HG02610 (cell line): ENCODE results near the gene SLC22A4.

Experiments used
- ATAC-seq: cut with Tn5 transposase; IDR thresholded peaks from one replicate; pipeline ENCODE4 v1.9.1; 2021; ENCODE audit warnings: mild to moderate bottlenecking, moderate library complexity; ENCODE audit not compliant: unreplicated experiment

The SLC22A4 gene

DNA sequence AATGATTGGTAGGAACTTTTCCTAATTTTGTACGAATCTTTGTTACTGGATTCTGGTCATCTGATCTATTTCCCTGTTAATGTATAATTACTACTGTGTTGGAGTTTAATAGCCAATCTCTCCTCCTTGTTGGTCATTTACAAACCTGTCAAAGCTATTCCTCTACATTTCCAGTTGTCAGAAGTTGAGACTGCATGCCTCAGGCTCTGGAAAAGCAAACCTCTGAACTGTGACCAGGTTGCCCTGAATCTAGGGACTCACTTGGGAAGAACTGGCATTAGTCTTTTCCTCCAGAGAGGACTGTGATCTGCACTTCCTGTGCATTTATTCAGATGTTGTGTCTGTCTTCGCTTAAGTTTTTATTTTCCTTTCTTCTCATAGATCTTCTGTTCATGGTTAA, 20.6 kb upstream of the SLC22A4 start:
- ATAC-seq: no peak

GRCh38 chr5:132274050-132274792, 20.0 kb upstream of the SLC22A4 start:
- no peak for ATAC-seq

DNA sequence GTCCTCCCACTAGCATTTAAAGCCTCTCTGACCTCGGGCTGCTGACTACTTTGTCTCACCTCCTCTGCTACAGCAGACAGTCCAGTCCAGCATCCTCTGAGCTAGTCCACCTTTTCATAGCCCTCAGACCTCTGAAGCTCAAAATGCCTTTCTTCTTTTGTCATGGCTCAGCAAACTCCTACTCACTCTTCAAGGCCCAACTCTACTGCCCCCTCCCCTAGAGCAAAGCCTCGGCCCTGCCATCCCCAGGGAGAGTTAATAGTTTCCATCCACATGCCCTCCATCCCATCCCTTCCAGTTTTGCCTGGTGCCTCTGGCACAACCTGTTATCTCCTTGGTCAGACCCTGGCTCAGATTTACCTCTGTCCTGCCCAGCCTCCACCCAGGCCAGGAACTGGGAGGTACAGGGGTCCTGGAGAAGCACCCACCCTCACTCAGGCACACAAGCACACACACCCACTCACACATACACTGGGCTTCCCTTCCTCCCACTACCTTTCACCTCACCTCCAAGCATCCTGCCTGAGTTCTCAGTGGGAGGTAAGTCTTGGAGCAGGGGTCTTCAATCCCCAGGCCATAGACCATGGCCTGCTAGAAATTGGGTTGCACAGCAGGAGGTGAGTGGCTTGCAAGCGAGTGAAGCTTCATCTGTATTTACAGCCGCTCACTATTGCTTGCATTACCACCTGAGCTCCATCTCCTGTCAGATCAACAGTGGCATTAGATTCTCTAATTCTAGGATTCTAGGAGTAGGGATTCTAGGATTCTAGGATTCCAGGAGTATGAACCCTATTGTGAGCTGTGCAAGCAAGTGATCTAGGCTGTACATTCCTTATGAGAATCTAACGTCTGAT, 18.6 kb upstream of the SLC22A4 start:
- ATAC-seq: no peak

- no peak for ATAC-seq
Measured at GRCh38 chr5:132277256-132277655, 16.9 kb upstream of the SLC22A4 start.

DNA sequence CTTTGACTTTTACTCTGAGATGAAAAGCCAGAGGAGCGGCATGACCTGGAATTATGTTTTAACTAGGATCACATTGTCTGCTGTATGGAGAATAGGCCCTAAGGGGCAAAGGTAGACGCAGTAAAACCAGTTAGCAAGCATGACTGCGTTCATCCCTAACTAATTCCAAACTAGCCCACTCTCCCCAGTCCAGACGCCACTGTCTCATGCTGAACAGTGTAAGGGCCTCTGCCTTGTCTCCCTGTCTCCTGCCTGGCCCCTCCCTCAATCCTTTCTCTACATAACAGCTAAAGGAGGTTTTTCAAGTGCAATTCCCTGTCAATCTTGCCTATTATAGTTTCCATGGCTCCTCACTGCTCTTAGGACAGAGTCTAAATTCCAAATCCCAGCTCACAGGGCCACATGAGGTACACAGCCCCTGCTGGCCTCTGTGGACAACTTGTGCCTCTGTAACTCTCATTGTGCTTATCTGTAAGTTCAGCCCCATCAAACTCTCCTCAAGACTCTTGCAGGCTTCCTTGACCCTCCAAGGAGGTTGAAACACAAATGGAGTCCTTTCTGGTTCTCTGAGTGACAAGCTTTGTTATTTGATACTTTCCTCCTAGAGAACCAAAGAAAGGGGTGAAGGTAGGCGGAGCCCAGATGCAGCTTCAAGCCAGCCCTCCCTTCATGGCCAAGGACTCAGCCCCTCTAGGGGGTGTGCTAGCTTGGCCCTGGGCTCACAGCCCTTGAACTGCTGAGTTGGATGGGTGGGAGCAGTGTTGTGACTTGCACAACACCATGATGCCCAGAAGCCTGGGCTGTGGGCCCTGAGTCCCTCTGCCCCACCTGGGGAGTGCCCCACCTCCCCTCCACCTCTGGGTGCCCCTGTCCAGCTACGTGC, 16.0 kb upstream of the SLC22A4 start:
- ATAC-seq: no peak

DNA sequence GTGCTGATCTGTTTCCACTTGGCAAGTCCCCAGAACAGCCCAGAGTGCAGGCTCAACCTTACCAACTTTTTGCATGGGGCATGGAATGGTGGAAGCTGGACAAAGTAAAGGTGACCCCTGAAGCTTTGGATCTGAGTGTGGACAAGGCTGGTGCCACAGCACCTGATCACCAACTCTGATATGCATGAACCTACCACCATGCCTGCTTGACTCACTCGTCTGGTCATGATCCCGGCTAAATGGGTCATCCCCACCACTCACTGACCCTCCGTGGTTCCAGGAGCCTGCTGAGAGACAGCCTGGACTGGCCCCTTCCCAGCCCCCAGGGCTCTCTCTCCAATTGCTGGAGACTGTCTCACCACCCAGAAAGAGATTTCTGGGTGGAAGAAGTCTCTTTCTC, 14.4 kb upstream of the SLC22A4 start:
- no peak for ATAC-seq

DNA sequence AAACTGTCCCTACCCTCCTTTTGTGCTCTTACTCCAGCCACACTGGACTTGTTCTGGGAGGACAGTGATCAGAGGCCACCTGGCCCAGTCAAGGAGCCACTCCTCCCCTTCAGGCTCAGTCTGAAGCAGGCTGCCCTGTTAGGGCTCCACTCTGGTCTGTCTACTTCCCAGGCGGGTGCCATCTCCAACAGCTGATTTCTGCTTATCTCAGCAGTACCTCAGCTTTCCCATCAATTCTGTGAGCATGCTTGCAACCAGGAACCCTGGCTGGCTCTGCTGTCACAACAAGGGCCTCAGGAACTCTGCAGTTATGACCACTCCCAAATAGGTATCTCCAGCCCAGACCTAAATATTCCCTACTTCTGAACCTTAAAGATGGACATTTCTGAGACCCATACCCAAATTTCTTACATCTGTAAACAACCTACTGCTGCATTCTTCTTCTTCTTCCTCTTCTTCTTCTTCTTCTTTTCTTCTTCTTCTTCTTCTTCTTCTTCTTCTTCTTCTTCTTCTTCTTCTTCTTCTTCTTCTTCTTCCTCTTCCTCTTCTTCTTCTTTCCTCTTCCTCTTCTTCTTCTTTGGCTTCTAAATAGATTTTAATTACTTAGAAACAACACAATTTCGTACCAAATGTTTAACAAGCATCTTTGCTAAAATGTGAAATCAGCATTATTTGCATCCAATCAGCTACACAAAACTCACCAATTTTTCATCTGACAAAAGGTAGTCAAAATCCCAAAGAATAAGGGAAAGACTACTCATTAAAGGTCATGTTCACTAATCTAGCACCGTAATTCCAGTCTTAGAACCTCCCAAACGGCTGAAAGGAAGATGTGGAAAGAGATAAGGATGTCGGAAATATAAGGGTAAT, 13.6 kb upstream of the SLC22A4 start:
- no peak for ATAC-seq

DNA sequence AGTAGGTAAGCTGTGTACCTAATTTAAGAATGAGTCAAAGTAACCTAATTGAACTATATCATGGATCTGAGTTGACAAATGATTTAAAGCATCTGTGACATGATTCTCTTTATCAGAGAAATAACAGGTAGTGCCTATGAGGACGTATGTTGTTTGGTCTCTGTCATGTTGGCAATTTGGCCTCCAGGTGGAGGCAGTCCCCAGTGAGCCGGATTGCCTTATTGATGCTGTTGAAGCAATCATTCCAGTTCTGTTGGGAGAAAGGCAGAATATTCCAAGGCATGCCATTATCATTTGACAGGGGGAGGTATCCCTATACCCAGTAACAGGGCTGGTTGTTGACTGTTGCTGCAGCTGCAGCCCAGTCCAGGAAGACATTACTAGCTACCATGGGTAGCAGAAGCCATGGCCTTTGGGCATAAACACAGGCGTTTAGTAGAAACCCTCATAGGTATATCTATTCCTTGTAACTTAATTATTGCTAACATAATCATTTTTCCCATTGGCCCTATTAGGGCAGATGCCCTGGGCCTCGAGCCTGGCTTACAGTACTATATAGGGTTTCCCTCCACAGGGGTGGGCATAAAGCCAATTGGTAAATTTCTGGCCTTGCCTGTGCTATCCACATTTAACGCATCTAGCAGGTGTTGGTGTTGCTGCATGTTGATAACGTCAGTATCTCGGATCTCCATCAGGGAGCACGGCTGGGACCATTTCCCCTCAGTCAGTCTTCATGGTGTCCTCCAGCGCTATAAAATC, 12.2 kb upstream of the SLC22A4 start:
- ATAC-seq: no peak

GRCh38 chr5:132283423-132284043, 10.7 kb upstream of the SLC22A4 start:
- no peak for ATAC-seq

GRCh38 chr5:132289097-132289496, 5.1 kb upstream of the SLC22A4 start:
- no peak for ATAC-seq

GRCh38 chr5:132291026-132291425, 3.2 kb upstream of the SLC22A4 start:
- no peak for ATAC-seq

- peak; percentile 52 for ATAC-seq
Measured at GRCh38 chr5:132293066-132293991, 865 bp upstream of the SLC22A4 start.

GRCh38 chr5:132294728-132295504, 722 bp downstream of the SLC22A4 start:
- ATAC-seq: peak; percentile 4

DNA sequence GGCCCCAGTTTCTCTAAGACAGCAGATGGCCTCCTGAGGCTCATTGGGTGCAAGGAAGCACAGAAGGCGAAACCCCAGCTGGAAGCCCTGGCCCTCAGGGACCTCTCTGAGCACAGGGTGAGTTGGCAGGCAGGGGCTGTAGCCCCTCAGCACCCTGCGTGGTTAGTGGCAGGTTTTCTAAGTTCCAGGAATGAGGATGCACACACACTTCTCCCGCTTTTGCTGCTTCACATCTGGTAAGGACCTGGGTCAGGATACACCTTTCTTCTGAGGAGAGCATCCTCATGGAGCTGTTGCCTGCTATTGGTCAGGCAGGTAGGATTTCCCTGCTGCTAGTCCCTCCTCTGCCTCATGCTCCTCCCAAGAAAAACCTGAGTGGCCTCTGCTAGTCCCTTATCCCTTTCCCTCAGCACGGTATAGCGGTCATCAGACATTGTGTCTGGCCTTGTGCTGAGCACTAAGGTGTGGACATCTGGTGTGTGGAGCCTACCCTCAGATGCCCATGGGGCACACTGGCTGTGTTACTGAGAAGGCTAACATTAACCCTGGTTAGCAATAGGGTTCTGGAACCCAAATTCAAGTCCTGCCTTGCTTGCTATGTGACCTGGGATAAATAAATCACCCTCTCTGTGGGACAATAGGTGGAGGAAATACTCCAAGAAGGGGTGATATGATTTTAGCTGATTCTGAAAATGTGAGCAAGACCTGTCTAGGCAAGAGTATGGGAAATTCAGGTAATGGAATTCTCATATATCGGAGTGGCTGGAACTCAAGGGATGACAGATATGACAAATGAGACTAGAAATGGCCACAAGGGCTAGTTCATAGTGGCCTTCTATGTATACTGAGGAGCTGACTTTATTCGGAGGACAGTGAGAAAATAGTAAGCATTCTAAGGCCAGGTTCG, 1.6 kb downstream of the SLC22A4 start:
- no peak for ATAC-seq

DNA sequence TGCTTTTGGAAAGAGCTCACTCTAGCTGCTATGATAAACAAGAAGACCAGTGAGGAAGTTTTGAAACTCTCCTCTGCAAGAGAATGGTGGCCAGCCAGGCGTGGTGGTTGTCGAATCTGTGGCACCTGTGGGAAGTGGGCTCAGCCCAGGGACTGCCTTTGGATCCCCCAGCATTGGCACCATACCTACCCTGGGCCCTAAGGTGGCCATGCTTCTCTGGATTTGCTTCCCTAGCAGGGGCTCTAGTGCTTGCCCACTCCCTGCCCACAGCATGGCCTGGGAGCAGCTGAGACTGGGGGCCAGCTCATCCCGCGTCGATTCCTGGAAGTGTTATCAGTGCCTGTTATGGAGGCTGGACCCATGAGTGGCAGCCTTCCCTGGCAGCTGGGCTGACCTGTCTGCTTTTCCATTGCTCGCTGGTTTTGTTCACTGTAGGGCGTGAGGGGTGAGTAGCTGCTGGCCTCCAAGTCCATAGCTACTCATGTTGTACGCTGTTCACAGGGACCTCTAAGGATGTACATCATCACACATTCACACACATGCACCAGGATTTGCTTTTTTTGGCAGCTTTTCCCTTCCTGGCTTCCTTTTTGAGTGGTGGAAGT, 2.3 kb downstream of the SLC22A4 start:
- ATAC-seq: no peak
